ENCODE measurements around the gene COG1. TPM values are rescaled to one million over a fixed set of nuclear protein-coding genes. Genes with fewer than 3 reads are reported as not detected.

The COG1 gene
- total RNA-seq, 2 donors from 2014 or later = 34.6 to 52.5 TPM

DNA sequence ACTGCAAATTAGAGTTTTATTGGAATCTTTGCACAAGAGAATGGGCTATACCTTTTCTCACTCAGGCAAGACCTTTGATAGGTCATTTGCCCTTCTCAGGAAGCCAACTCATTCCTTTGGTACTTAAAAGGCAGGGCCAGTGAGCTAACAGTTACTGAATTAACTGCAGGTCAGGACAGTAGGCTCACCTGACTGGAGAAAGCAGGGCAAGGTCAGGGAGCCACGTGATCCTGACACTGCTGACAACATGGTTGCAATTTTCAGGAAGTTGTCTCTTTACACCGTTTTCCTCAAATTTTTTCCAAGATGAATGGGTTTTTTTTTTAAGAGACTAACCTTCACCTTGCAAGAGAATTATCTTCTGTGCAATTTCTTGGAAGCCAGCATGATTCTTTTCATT, 47.7 kb downstream of the COG1 start:
- intact Hi-C loops (cut with DNase I) = no loop called here
- 47% methylated on average over 2 of the region's 2 CpGs for WGBS
- H3K36me3 ChIP-seq = no peaks in the 10 kb centered on the region
- H3K27ac ChIP-seq = no peak overlapping the region
- no peaks in the 10 kb centered on the region for H3K9me3 ChIP-seq
- H3K4me3 ChIP-seq = no peak overlapping the region
- H3K4me1 ChIP-seq (replicated peaks) = no peaks in the 10 kb centered on the region
- DNase-seq (ENCODE audit: low spot score) = no peak
- TF ChIP-seq POLR2A (IDR thresholded peaks at IDR 0.05) = no peak
- H3K27me3 ChIP-seq (replicated peaks; ENCODE audit: insufficient read depth) = no peaks in the 10 kb centered on the region

DNA sequence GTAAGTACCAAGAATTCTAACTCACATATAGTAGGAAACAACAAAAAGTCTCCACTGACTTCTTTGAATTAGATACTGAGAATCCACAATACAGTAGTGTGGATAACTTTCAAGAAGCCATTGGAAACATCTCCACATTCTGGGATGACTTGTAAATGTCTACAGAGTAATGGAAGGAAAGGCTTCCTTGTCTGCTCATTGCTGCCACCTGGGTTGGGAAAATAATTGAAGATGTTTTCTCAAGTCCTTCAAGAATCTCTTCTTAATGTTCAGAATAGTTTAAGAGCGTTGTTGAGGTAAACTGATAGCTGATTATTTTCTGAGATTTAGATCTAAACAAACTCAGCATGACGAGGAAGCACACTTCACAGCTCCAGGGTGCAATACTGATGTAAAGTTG, 54.9 kb downstream of the COG1 start:
- Histone ChIP-seq H3K4me3 (no peak overlapping the region), H3K27ac (no peak overlapping the region), H3K9me3 (no peaks in the 10 kb centered on the region), H3K36me3 (no peaks in the 10 kb centered on the region), H3K27me3 (replicated peaks; ENCODE audit: insufficient read depth) (no peaks in the 10 kb centered on the region), H3K4me1 (replicated peaks) (no peaks in the 10 kb centered on the region)
- WGBS = 63% methylated on average over 2 of the region's 2 CpGs
- DNase-seq (ENCODE audit: low spot score) = no peak
- intact Hi-C loops (cut with DNase I) = loop anchor here (5.0 kb wide), 2 partner anchors 55 to 520 kb away; partner anchors contain the start of gene COG1
- TF ChIP-seq POLR2A (IDR thresholded peaks at IDR 0.05) = no peak
- TF ChIP-seq POLR2AphosphoS5 (IDR thresholded peaks at IDR 0.05) = no peak
- TF ChIP-seq, protein P1, sequence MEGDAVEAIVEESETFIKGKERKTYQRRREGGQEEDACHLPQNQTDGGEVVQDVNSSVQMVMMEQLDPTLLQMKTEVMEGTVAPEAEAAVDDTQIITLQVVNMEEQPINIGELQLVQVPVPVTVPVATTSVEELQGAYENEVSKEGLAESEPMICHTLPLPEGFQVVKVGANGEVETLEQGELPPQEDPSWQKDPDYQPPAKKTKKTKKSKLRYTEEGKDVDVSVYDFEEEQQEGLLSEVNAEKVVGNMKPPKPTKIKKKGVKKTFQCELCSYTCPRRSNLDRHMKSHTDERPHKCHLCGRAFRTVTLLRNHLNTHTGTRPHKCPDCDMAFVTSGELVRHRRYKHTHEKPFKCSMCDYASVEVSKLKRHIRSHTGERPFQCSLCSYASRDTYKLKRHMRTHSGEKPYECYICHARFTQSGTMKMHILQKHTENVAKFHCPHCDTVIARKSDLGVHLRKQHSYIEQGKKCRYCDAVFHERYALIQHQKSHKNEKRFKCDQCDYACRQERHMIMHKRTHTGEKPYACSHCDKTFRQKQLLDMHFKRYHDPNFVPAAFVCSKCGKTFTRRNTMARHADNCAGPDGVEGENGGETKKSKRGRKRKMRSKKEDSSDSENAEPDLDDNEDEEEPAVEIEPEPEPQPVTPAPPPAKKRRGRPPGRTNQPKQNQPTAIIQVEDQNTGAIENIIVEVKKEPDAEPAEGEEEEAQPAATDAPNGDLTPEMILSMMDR (IDR thresholded peaks at IDR 0.05) = peak in 2 of 4 experiments; percentile 30 to 45

DNA sequence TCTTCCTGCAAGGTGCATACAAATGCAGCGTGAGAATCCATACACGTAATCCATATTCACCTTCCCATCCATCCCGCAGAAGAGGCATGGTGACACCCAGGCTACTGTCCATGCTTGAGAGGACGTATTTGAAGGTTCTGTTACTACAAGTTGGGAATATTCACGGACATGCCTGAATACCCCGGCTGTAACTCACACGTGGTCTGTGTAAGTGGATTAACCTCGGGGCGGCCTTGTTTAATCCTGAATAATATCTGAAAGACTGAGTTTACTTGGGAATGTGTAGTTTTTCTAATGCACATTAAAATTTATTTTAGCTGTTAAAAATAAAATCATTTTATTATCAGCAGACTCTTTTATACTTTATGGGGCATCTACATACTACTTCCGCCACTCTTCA, 55.7 kb downstream of the COG1 start:
- intact Hi-C loops (cut with DNase I) = loop anchor here (5.0 kb wide), 2 partner anchors 56 to 521 kb away; partner anchors contain the start of gene COG1
- Histone ChIP-seq H3K9me3 (no peaks in the 10 kb centered on the region), H3K36me3 (no peaks in the 10 kb centered on the region), H3K4me1 (replicated peaks) (no peaks in the 10 kb centered on the region), H3K4me3 (no peak overlapping the region), H3K27ac (no peak overlapping the region), H3K27me3 (replicated peaks; ENCODE audit: insufficient read depth) (no peaks in the 10 kb centered on the region)
- WGBS = 83% methylated on average over 10 of the region's 10 CpGs
- TF ChIP-seq, protein P1 (IDR thresholded peaks at IDR 0.05) = no peak
- no peak for TF ChIP-seq POLR2AphosphoS5 (IDR thresholded peaks at IDR 0.05)
- no peak for TF ChIP-seq POLR2A (IDR thresholded peaks at IDR 0.05)
- no peak for DNase-seq (ENCODE audit: low spot score)

DNA sequence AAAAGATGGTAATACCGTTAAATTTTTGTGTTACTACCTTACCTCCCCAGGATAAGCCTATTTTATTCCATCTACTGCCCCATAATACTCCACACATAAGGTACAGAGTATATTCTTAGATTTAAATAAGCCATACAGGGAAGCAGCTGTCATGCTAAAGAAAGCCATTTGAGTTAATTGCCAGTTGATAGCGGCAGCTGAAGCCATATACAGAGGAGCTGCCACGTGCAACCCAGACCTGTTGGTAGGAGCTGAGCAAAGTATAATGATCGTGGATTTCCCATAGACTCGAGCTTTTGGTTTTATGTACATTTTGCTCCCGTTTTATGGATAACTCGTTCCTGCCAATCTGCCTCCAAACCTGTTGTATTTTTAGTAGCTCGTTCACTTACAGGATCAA, 56.8 kb downstream of the COG1 start:
- no peak for TF ChIP-seq POLR2AphosphoS5 (IDR thresholded peaks at IDR 0.05)
- DNase-seq (ENCODE audit: low spot score) = no peak
- H3K27me3 ChIP-seq (replicated peaks; ENCODE audit: insufficient read depth) = no peaks in the 10 kb centered on the region
- no peaks in the 10 kb centered on the region for H3K36me3 ChIP-seq
- no peak overlapping the region for H3K4me3 ChIP-seq
- H3K27ac ChIP-seq = no peak overlapping the region
- no peaks in the 10 kb centered on the region for H3K9me3 ChIP-seq
- H3K4me1 ChIP-seq (replicated peaks) = no peaks in the 10 kb centered on the region
- intact Hi-C loops (cut with DNase I) = loop anchor here (5.0 to 10.0 kb wide), 3 partner anchors 57 to 522 kb away; partner anchors contain the start of genes CDC42EP4 and COG1
- WGBS = 61% methylated on average over 8 of the region's 8 CpGs

DNA sequence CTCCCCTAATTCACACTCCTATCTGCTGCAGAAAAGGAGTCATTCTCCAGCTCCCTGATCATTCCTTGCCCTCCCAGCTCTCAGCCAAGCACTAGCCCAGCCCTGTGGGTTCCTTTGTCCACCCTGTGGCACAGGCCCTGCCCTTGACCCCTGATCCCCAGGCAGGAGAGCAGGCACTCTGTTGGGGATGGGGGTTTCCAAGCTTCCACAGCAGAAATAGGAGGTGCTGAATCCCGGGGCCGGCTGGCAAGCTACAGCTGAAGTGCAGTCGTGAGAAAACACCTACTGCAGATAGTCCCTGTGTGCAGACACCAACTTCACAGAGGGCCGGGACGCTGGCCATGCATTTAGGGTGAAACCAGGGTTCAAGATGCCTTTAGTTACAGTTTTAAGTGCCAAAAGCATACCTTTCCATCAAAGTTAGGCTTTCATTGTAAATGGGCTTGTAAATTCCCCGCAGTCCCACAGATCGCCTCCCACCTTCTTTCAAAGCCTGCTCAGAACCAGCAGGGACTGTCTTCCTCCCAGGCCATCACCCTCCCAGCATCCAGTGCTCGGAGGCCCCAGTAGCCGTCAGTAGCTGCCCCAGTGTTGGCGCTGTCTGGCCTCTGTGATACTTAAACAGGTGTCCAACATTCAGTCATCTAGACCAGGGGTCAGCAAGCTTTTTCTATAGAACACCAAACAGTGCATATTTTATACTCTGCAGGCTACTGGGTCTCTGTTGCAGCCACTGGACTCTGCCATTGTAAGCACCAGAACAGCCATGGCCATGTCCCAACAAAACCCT, 58.2 kb downstream of the COG1 start:
- Histone ChIP-seq H3K4me1 (replicated peaks) (no peaks in the 10 kb centered on the region), H3K36me3 (no peaks in the 10 kb centered on the region), H3K27me3 (replicated peaks; ENCODE audit: insufficient read depth) (no peaks in the 10 kb centered on the region), H3K4me3 (no peak overlapping the region), H3K27ac (no peak overlapping the region), H3K9me3 (no peaks in the 10 kb centered on the region)
- DNase-seq (ENCODE audit: low spot score) = no peak
- intact Hi-C loops (cut with DNase I) = loop anchor here (10.0 kb wide), 1 partner anchor 64 kb away; the partner anchor contains the start of gene CDC42EP4
- WGBS = 49% methylated on average over 10 of the region's 10 CpGs
- TF ChIP-seq POLR2A (IDR thresholded peaks at IDR 0.05) = no peak
- no peak for TF ChIP-seq POLR2AphosphoS5 (IDR thresholded peaks at IDR 0.05)
- TF ChIP-seq, protein P1 (IDR thresholded peaks at IDR 0.05) = no peak

All from prostate gland (tissue), 2 donors.